ENCODE results near the gene PTPA.
"Not testable (repeated sequence)": the region's sequence is repeated elsewhere in the genome, so short reads cannot be mapped to it uniquely, and the experiment has no call there.

PTPA gene

GRCh38 chr9:129161534-129161837, 50.3 kb downstream of the PTPA start:
- FAIRE-seq: no peak

- no peak for FAIRE-seq
Observed at GRCh38 chr9:129162497-129163197, 51.4 kb downstream of the PTPA start.

- not testable (repeated sequence) for FAIRE-seq
Observed at GRCh38 chr9:129163198-129163670, 52.0 kb downstream of the PTPA start.

GRCh38 chr9:129163753-129164152, 52.5 kb downstream of the PTPA start:
- no peak for FAIRE-seq

- FAIRE-seq: no peak
Observed at GRCh38 chr9:129164246-129164930, 53.2 kb downstream of the PTPA start.

GRCh38 chr9:129165198-129165597, 54.0 kb downstream of the PTPA start:
- FAIRE-seq: no peak

- FAIRE-seq: no peak
Observed at GRCh38 chr9:129166623-129167557, 55.7 kb downstream of the PTPA start.

GRCh38 chr9:129170229-129170628, 59.0 kb downstream of the PTPA start:
- FAIRE-seq: no peak

GRCh38 chr9:129171993-129172751, 61.0 kb downstream of the PTPA start:
- FAIRE-seq: no peak

- no peak for FAIRE-seq
Observed at GRCh38 chr9:129172816-129173215, 61.6 kb downstream of the PTPA start.

- FAIRE-seq: no peak
Observed at GRCh38 chr9:129173296-129174101, 62.3 kb downstream of the PTPA start.

- no peak for FAIRE-seq
Observed at GRCh38 chr9:129174102-129174723, 63.0 kb downstream of the PTPA start.

GRCh38 chr9:129174724-129175514, 63.7 kb downstream of the PTPA start:
- FAIRE-seq: no peak

- FAIRE-seq: no peak
Observed at GRCh38 chr9:129175515-129175824, 64.3 kb downstream of the PTPA start.

GRCh38 chr9:129175825-129176633, 64.8 kb downstream of the PTPA start:
- FAIRE-seq: peak; percentile 83

GRCh38 chr9:129176701-129177442, 65.7 kb downstream of the PTPA start:
- FAIRE-seq: no peak

- no peak for FAIRE-seq
Observed at GRCh38 chr9:129177443-129177790, 66.2 kb downstream of the PTPA start.

GRCh38 chr9:129177791-129178567, 66.8 kb downstream of the PTPA start, which contains the start of gene IER5L:
Gene IER5L (minus strand): TSS chr9:129178261. CDS start chr9:129178052, 209 bp downstream.
- FAIRE-seq: peak; percentile 80
